ENCODE data around the gene CLDN10.

CLDN10 gene

DNA sequence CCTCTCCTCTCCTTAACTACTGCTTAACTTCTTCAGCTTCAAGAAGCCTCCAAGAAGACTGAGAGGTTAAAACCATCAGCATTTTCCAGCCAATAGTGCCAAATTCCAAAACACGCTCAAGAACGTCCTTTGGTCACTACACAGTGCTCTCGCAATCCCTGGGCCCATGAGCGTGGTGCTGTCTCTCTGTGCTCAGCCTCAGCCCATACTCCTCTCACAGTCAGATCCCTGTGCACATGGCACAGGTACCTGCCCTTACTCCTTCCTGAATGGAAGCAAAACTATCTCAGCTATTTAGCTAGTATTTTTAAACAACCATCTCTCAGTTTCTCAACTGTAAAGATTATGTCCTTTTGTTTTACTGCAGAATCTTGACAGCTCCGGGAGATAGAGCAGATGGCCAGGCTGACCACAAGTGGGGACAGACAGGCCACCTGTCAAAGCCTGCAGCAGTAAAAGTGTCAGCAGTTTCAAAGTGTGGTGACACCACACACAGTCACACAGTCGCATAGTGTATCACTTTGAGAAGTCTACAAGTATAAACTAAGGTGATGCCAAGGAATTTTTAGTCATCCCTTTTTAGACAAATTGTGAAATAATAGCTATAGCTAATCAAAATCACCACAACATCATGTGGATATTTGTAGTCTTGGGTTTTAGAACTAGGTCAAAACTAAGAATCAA is 56.3 kb downstream of the CLDN10 start:
- Histone ChIP-seq H2AFZ (no peak overlapping the region), H3K27me3 (ENCODE audit: control insufficient read depth, insufficient read depth, low read length) (no peaks in the 10 kb centered on the region), H3K9ac (no peak overlapping the region), H3K79me2 (no peaks in the 10 kb centered on the region), H3K36me3 (ENCODE audit: control insufficient read depth, insufficient read depth, low read length) (no peaks in the 10 kb centered on the region), H3K9me3 (ENCODE audit: control insufficient read depth, low read length) (no peaks in the 10 kb centered on the region), H3K4me1 (no peaks in the 10 kb centered on the region), H3K4me2 (ENCODE audit: low read length) (no peak overlapping the region), H3K4me3 (ENCODE audit: low read depth, low read length) (no peak overlapping the region), H3K27ac (no peak overlapping the region)
- TF ChIP-seq, protein P1, sequence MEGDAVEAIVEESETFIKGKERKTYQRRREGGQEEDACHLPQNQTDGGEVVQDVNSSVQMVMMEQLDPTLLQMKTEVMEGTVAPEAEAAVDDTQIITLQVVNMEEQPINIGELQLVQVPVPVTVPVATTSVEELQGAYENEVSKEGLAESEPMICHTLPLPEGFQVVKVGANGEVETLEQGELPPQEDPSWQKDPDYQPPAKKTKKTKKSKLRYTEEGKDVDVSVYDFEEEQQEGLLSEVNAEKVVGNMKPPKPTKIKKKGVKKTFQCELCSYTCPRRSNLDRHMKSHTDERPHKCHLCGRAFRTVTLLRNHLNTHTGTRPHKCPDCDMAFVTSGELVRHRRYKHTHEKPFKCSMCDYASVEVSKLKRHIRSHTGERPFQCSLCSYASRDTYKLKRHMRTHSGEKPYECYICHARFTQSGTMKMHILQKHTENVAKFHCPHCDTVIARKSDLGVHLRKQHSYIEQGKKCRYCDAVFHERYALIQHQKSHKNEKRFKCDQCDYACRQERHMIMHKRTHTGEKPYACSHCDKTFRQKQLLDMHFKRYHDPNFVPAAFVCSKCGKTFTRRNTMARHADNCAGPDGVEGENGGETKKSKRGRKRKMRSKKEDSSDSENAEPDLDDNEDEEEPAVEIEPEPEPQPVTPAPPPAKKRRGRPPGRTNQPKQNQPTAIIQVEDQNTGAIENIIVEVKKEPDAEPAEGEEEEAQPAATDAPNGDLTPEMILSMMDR (IDR thresholded peaks at IDR 0.05) = no peak

DNA sequence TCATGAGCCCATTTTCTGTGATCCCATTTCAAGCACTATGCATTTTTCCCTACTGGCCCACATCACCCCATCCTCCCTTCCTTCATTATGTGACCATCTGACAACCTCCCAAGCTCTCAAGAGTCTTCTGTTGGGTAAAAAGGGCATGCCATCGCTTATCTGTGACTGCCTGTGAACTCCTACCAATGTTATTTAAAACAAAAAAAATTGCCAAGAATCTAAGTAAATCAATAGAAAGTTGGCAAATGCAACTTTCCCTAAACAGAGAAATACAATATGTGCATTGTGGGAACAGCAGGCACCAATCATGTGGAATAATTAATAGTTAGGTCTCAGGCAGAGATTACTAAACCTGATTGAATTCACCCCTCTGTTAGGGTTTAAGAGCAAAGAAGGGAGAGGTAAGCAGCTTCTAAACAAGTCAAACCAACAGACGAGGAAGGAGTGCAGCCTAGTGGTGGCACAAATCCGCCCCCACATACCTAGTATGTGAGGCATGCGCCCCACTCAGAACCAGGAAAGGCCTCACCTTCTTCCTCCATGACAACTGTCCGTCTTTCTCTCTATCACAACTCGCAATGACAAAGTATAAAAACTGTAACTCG is 62.2 kb downstream of the CLDN10 start:
- Histone ChIP-seq H3K79me2 (no peaks in the 10 kb centered on the region), H3K27ac (no peak overlapping the region), H3K4me1 (no peaks in the 10 kb centered on the region), H3K4me3 (ENCODE audit: low read depth, low read length) (no peak overlapping the region), H3K4me2 (ENCODE audit: low read length) (no peak overlapping the region), H2AFZ (no peak overlapping the region), H3K9ac (no peak overlapping the region), H3K36me3 (ENCODE audit: control insufficient read depth, insufficient read depth, low read length) (no peaks in the 10 kb centered on the region), H3K27me3 (ENCODE audit: control insufficient read depth, insufficient read depth, low read length) (no peaks in the 10 kb centered on the region), H3K9me3 (ENCODE audit: control insufficient read depth, low read length) (no peaks in the 10 kb centered on the region)
- TF ChIP-seq, protein P1 (IDR thresholded peaks at IDR 0.05) = no peak

DNA sequence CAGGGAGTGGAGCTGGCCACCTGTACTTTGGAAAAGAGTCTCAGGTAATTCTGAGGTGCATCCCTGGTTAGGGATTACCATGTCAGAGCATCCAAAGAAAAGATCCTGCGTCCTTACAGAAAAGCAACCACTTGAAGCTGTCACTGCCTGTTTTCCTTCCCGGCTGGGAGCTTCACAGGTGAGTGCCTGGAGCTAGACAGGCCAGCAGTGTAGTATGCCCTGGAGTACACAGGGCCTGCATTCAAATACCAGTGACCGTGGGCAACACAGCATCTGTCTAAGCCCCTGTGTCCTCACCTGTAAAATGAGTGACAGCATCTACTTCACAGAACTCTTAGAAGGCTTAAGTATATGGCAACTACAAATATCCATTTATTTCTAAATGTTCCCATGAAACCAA is 63.0 kb downstream of the CLDN10 start:
- no peak overlapping the region for H3K9ac ChIP-seq
- no peak overlapping the region for H3K27ac ChIP-seq
- H3K4me1 ChIP-seq = no peaks in the 10 kb centered on the region
- H3K9me3 ChIP-seq (ENCODE audit: control insufficient read depth, low read length) = no peaks in the 10 kb centered on the region
- H2AFZ ChIP-seq = no peak overlapping the region
- H3K79me2 ChIP-seq = no peaks in the 10 kb centered on the region
- H3K4me2 ChIP-seq (ENCODE audit: low read length) = no peak overlapping the region
- TF ChIP-seq, protein P1 (IDR thresholded peaks at IDR 0.05) = no peak
- no peaks in the 10 kb centered on the region for H3K36me3 ChIP-seq (ENCODE audit: control insufficient read depth, insufficient read depth, low read length)
- H3K27me3 ChIP-seq (ENCODE audit: control insufficient read depth, insufficient read depth, low read length) = no peaks in the 10 kb centered on the region
- H3K4me3 ChIP-seq (ENCODE audit: low read depth, low read length) = no peak overlapping the region

DNA sequence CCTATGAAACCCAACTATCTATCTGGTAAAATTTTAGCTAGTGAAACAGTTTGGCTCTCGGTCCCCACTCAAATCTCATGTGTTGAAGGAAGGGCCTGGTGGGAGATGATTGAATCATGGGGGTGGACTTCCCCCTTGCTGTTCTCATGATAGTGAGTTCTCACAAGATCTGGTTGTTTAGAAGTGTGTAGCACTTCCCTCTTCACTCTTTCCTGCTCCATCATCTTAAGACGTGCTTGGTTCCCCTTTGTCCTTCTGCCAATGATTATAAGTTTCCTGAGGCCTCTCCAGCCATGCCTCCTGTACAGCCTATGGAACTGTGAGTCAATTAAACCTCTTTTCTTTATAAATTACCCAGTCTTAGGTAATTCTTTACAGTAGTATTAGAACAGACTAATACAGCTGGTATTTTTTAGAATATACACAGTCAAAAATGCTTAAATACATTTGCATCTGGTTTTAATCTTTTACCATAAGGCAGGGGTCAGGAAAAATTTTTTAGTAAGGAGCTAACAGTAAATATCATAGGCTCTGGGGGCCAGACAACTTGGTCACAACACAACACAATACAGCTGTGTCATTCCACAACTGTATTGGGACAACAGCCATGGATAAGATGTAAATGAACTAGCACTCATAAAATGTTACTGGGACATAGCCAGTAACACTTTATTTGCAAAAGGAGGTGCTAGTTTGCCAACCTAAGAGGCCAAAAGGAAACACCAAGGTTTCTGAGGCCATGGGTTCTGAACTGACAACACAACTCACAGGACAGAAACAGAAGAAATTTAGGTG is 67.7 kb downstream of the CLDN10 start:
- Histone ChIP-seq H3K4me3 (ENCODE audit: low read depth, low read length) (no peak overlapping the region), H3K27me3 (ENCODE audit: control insufficient read depth, insufficient read depth, low read length) (no peaks in the 10 kb centered on the region), H3K36me3 (ENCODE audit: control insufficient read depth, insufficient read depth, low read length) (no peaks in the 10 kb centered on the region), H3K9ac (no peak overlapping the region), H3K4me1 (no peaks in the 10 kb centered on the region), H3K27ac (no peak overlapping the region), H3K79me2 (no peaks in the 10 kb centered on the region), H2AFZ (no peak overlapping the region), H3K4me2 (ENCODE audit: low read length) (no peak overlapping the region), H3K9me3 (ENCODE audit: control insufficient read depth, low read length) (no peaks in the 10 kb centered on the region)
- TF ChIP-seq, protein P1 (IDR thresholded peaks at IDR 0.05) = no peak
